GM19324 (cell line): ENCODE measurements around the gene MSI1.
"Not testable (repeated sequence)": the region's sequence is repeated elsewhere in the genome, so short reads cannot be mapped to it uniquely, and the experiment has no call there.

Experiments used
- ATAC-seq: cut with Tn5 transposase; IDR thresholded peaks from one replicate; pipeline ENCODE4 v1.9.1; 2021; ENCODE audit warnings: mild to moderate bottlenecking, moderate library complexity; ENCODE audit not compliant: unreplicated experiment, low FRiP score

The MSI1 gene

GRCh38 chr12:120358412-120359100 lies 10.4 kb downstream of the MSI1 start:
- no peak for ATAC-seq

GRCh38 chr12:120357104-120357503 lies 11.9 kb downstream of the MSI1 start:
- no peak for ATAC-seq

GRCh38 chr12:120356567-120357030 lies 12.4 kb downstream of the MSI1 start:
- no peak for ATAC-seq

GRCh38 chr12:120353556-120354317 lies 15.2 kb downstream of the MSI1 start:
- ATAC-seq: no peak

- ATAC-seq: no peak
These were observed 15.8 kb downstream of the MSI1 start for GRCh38 chr12:120353136-120353535.

- no peak for ATAC-seq
These were observed 16.8 kb downstream of the MSI1 start for GRCh38 chr12:120352117-120352516.

- no peak for ATAC-seq
These were observed 18.2 kb downstream of the MSI1 start for GRCh38 chr12:120350576-120351350.

- ATAC-seq: no peak
These were observed 21.2 kb downstream of the MSI1 start for GRCh38 chr12:120347766-120348165.

- no peak for ATAC-seq
These were observed 22.3 kb downstream of the MSI1 start for GRCh38 chr12:120346681-120347080.

GRCh38 chr12:120346031-120346430 lies 22.9 kb downstream of the MSI1 start:
- ATAC-seq: no peak

- ATAC-seq: no peak
These were observed 25.3 kb downstream of the MSI1 start for GRCh38 chr12:120343692-120344091.

- ATAC-seq: no peak
These were observed 25.9 kb downstream of the MSI1 start for GRCh38 chr12:120343039-120343537.

GRCh38 chr12:120342175-120343038 lies 26.6 kb downstream of the MSI1 start:
- no peak for ATAC-seq

- no peak for ATAC-seq
These were observed 29.7 kb downstream of the MSI1 start for GRCh38 chr12:120339256-120339655.

- no peak for ATAC-seq
These were observed 31.2 kb downstream of the MSI1 start for GRCh38 chr12:120337730-120338129.

GRCh38 chr12:120336392-120336791 lies 32.6 kb downstream of the MSI1 start:
- ATAC-seq: not testable (repeated sequence)

GRCh38 chr12:120335447-120335846 lies 33.5 kb downstream of the MSI1 start:
- not testable (repeated sequence) for ATAC-seq

- no peak for ATAC-seq
These were observed 36.4 kb downstream of the MSI1 start for GRCh38 chr12:120332523-120332922.

GRCh38 chr12:120332041-120332440 lies 36.9 kb downstream of the MSI1 start:
- ATAC-seq: no peak

- no peak for ATAC-seq
These were observed 37.6 kb downstream of the MSI1 start for GRCh38 chr12:120331390-120331789.
